Islet of Langerhans (tissue), 1 donor: ENCODE results near the gene STIM2.

Experiments
- FAIRE-seq: peaks from one replicate; lab custom pipeline; 2011; peaks lifted over from hg19 to GRCh38; lab: Jason Lieb, UNC

The STIM2 gene

GRCh38 chr4:26837993-26838842, 22.4 kb upstream of the STIM2 start:
- FAIRE-seq, result no peak

GRCh38 chr4:26839016-26839415, 21.6 kb upstream of the STIM2 start:
- no peak for FAIRE-seq

GRCh38 chr4:26839534-26839951, 21.1 kb upstream of the STIM2 start:
- FAIRE-seq, result no peak

- FAIRE-seq, result no peak
Observed at GRCh38 chr4:26840786-26841185, 19.9 kb upstream of the STIM2 start.

- no peak for FAIRE-seq
Observed at GRCh38 chr4:26842911-26843310, 17.7 kb upstream of the STIM2 start.

- FAIRE-seq, result no peak
Observed at GRCh38 chr4:26850528-26850927, 10.1 kb upstream of the STIM2 start.

- no peak for FAIRE-seq
Observed at GRCh38 chr4:26851129-26851528, 9.5 kb upstream of the STIM2 start.

GRCh38 chr4:26854701-26855100, 5.9 kb upstream of the STIM2 start:
- FAIRE-seq, result no peak

- FAIRE-seq, result no peak
Observed at GRCh38 chr4:26856906-26857277, 3.7 kb upstream of the STIM2 start.

GRCh38 chr4:26857278-26858034, 3.2 kb upstream of the STIM2 start:
- FAIRE-seq, result no peak

- FAIRE-seq, result no peak
Observed at GRCh38 chr4:26858035-26858918, 2.4 kb upstream of the STIM2 start.

GRCh38 chr4:26858947-26859401, 1.7 kb upstream of the STIM2 start:
- peak; percentile 24 for FAIRE-seq

GRCh38 chr4:26859762-26860156, 882 bp upstream of the STIM2 start:
- peak; percentile 80 for FAIRE-seq

- no peak for FAIRE-seq
Observed at GRCh38 chr4:26860922-26861433, 337 bp downstream of the STIM2 start.

- no peak for FAIRE-seq
Observed at GRCh38 chr4:26861434-26862186, 969 bp downstream of the STIM2 start.

GRCh38 chr4:26862381-26862915, 1.8 kb downstream of the STIM2 start:
- peak; percentile 91 for FAIRE-seq

GRCh38 chr4:26863512-26863911, 2.9 kb downstream of the STIM2 start:
- FAIRE-seq, result peak; percentile 66

- FAIRE-seq, result no peak
Observed at GRCh38 chr4:26864899-26865298, 4.3 kb downstream of the STIM2 start.

- FAIRE-seq, result no peak
Observed at GRCh38 chr4:26866203-26866602, 5.6 kb downstream of the STIM2 start.

- no peak for FAIRE-seq
Observed at GRCh38 chr4:26866781-26867180, 6.1 kb downstream of the STIM2 start.
